ENCODE results near the gene PARVB. TPM values are rescaled to one million over a fixed set of nuclear protein-coding genes. Genes with fewer than 3 reads are reported as not detected.

The PARVB gene
- total RNA-seq, 1 donor from 2014 or later = 38.2 TPM

DNA sequence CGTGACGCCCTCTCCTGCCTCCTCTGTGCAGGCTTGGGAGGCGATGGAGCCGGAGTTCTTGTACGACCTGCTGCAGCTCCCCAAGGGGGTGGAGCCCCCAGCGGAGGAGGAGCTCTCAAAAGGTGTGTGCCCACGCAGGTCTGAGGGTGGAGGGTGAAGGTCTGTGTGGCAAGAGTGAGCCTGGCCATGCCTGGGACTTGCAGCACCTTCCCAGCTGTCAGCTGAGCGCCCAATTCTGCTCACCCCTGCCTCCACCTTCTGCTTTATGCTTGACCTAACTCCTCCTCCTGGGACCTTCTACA is 159.1 kb downstream of the PARVB start:
- no peak for ATAC-seq

GRCh38 chr22:44184006-44184405 is 159.9 kb downstream of the PARVB start:
- DNase-seq (ENCODE audit: low spot score) (no peak), ATAC-seq (no peak)
- intact Hi-C loops (cut with DNase I) = no loop called here

More for the DNA sequence above, 159.1 kb downstream of the PARVB start:
- intact Hi-C loops (cut with DNase I) = no loop called here
- no peak for DNase-seq (ENCODE audit: low spot score)

- no peak for ATAC-seq
- intact Hi-C loops (cut with DNase I) = no loop called here
Measured at GRCh38 chr22:44185237-44186120, 161.4 kb downstream of the PARVB start.

DNA sequence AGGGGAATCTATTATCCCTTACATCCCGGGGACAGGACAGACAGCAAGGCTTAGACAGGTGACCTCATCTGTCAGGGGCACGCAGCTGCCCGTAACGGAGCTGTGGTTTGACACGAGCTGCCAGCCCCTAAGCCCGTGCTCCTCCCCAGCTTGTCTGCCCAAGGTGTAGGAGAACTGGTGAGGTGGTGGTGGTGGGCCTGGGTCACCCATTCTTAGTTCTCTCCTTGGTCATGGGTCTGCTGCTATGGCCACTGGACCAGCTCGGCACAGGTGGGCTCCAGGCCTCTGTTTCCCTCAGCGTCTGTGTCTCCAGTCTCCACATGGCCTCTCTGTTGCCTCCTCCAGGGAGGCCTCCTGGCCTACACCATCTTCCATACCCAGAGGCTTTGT is 162.0 kb downstream of the PARVB start:
- ATAC-seq = no peak
- intact Hi-C loops (cut with DNase I) = no loop called here
- no peak for DNase-seq (ENCODE audit: low spot score)

More at GRCh38 chr22:44185237-44186120, 161.4 kb downstream of the PARVB start:
- DNase-seq (ENCODE audit: low spot score) = no peak

- DNase-seq (ENCODE audit: low spot score) (peak; percentile 36), ATAC-seq (no peak)
- intact Hi-C loops (cut with DNase I) = no loop called here
Measured at GRCh38 chr22:44186737-44187136, 162.6 kb downstream of the PARVB start.

GRCh38 chr22:44187652-44188230 is 163.6 kb downstream of the PARVB start:
- intact Hi-C loops (cut with DNase I) = no loop called here
- DNase-seq (ENCODE audit: low spot score) (peak; percentile 33), ATAC-seq (no peak)

DNA sequence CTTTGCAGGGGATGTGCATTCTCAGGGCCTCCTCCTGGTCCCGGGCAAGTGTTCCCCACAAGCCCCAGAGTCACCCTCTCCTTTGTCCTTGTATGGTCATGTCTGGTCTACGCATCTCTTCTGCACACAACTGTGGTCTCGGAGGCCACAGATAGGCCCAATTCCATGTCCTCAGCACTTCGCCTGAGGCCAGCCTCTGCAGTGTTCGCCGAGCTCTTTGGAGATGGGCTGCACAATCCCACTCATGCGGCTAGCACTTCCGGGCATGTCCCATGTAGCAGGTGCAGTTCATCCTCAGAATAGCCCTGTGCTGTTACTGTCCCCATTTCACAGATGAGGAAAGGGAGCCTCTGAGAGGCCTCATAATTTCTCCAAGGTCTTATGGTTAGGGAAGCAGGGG is 164.2 kb downstream of the PARVB start:
- DNase-seq (ENCODE audit: low spot score) (peak; percentile 26), ATAC-seq (no peak)
- intact Hi-C loops (cut with DNase I) = no loop called here

GRCh38 chr22:44188986-44189630 is 165.0 kb downstream of the PARVB start:
- intact Hi-C loops (cut with DNase I) = no loop called here
- peak; percentile 34 for DNase-seq (ENCODE audit: low spot score)
- no peak for ATAC-seq

GRCh38 chr22:44190381-44190976 is 166.4 kb downstream of the PARVB start:
- ATAC-seq (no peak), DNase-seq (ENCODE audit: low spot score) (peak; percentile 35)
- intact Hi-C loops (cut with DNase I) = no loop called here

GRCh38 chr22:44191036-44191454 is 166.9 kb downstream of the PARVB start:
- intact Hi-C loops (cut with DNase I) = no loop called here
- DNase-seq (ENCODE audit: low spot score) = peak; percentile 37
- ATAC-seq = no peak

- peak; percentile 59 for DNase-seq (ENCODE audit: low spot score)
- ATAC-seq = peak; percentile 41
- intact Hi-C loops (cut with DNase I) = no loop called here
Measured at GRCh38 chr22:44192098-44192815, 168.2 kb downstream of the PARVB start.

- ATAC-seq = no peak
Measured at GRCh38 chr22:44192816-44193534, 168.9 kb downstream of the PARVB start.

GRCh38 chr22:44193535-44193891 is 169.4 kb downstream of the PARVB start:
- no peak for DNase-seq (ENCODE audit: low spot score)
- intact Hi-C loops (cut with DNase I) = no loop called here
- no peak for ATAC-seq

More at GRCh38 chr22:44192816-44193534, 168.9 kb downstream of the PARVB start:
- intact Hi-C loops (cut with DNase I) = no loop called here
- peak; percentile 41 for DNase-seq (ENCODE audit: low spot score)

DNA sequence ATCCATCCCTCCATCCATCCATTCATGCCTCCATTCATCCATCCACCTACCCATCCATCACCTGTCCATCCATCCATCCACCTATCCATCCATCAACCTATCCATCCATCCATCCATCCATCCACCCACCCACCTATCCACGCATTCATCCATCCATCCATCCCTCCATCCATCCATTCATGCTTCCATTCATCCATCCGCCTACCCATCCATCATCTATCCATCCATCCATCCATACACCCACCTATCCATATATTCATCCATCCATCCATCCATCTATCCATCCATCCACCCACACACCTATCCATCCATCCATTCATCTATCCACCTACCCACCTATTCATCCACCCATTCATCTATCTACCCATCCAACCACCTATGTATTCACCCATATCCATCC is 170.5 kb downstream of the PARVB start:
- no peak for DNase-seq (ENCODE audit: low spot score)
- no peak for ATAC-seq
- intact Hi-C loops (cut with DNase I) = no loop called here

DNA sequence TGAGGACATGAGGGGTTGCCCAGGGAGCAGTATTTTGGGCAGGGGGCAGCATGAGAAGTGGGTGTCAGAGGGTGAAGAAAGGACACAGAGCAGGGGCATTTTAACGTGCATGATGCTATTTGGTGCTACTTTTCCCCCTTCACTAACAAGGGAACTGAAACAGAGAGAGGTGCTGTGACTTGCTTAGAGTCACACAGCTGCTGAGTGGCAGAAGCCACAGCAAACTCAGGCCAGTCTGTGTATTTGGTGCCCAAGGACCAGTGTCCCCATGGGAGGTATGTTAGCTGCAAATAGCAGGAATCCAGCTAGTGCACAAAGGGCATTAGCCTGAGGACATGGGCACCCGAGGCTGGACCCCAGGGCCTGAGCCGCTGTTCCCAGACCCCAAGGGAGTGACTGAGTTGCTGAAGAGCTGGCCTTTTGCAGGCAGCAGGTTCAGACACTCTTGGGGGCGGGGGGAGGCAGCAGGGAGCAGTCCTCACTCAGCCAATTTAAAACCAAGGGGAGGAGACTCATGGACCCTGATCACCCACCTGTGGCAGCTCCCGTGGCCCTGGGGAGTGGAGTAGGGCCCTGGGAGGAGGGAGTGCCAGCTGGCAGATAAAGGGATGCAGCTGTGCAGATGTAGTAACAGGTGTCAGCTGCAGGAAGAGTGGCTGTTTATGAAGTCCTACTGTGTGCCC is 171.2 kb downstream of the PARVB start:
- intact Hi-C loops (cut with DNase I) = no loop called here
- ATAC-seq = no peak
- peak; percentile 27 for DNase-seq (ENCODE audit: low spot score)

- intact Hi-C loops (cut with DNase I) = no loop called here
- ATAC-seq (no peak), DNase-seq (ENCODE audit: low spot score) (no peak)
Measured at GRCh38 chr22:44196241-44196640, 172.1 kb downstream of the PARVB start.

GRCh38 chr22:44196731-44197131 is 172.6 kb downstream of the PARVB start:
- no peak for ATAC-seq
- DNase-seq (ENCODE audit: low spot score) = peak; percentile 42
- intact Hi-C loops (cut with DNase I) = no loop called here

DNA sequence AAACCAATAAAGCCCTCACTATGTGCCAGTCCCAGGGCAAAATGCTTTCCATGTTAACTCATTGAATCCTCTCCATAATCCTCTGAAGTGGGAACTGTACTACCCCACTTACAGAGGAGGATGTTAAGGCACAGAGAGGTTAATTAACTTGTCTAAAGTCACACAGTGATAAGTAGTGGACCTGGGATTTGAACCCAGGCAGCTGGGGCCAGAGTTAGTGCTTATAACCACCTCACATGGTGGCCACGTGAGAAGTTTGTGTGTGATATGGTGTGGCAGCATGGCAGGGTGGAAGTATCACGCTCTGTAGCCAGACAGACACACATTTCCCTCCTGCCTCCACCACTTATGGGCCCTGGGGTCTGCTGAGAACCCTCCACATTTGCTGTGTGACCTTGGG is 173.2 kb downstream of the PARVB start:
- intact Hi-C loops (cut with DNase I) = no loop called here
- ATAC-seq (no peak), DNase-seq (ENCODE audit: low spot score) (no peak)
